Skin epidermis (tissue), 12 donors: ENCODE data around the gene CEP85L.
A peak's percentile ranks its signal among the peaks of the same experiment; 100 is the strongest.

ENCODE experiments used
- H3K27ac ChIP-seq, 21 experiments: fragments of 200-600 bp; sonication (generic) in 11 of 21; one replicate each; pipeline ENCODE4 v1.5.0; 2020; ENCODE audit warnings: mild to moderate bottlenecking in 3 of 21, inconsistent platforms in 2 of 21, moderate library complexity in 2 of 21
- H3K4me3 ChIP-seq, 7 experiments: fragments of 200-600 bp; sonication (generic) in 2 of 7; one replicate each; pipeline ENCODE4 v1.5.0; 2020; ENCODE audit warnings: inconsistent platforms in 2 of 7, mild to moderate bottlenecking in 2 of 7, moderate library complexity in 1 of 7

CEP85L gene

GRCh38 chr6:118663993-118664985 lies 12.9 kb upstream of the CEP85L start:
- H3K27ac ChIP-seq, result peak overlapping the region in 6 of 21 experiments; percentile 0 to 64 (median 24)
- H3K4me3 ChIP-seq, result peak overlapping the region in 3 of 7 experiments; percentile 2 to 21 (median 12)

- Histone ChIP-seq H3K27ac (no peak overlapping the region), H3K4me3 (no peak overlapping the region)
Observed at GRCh38 chr6:118661831-118662230, 10.4 kb upstream of the CEP85L start.

- peak overlapping the region in 3 of 21 experiments; percentile 2 to 46 (median 31) for H3K27ac ChIP-seq
- H3K4me3 ChIP-seq, result no peak overlapping the region
Observed at GRCh38 chr6:118660218-118660569, 8.8 kb upstream of the CEP85L start.

DNA sequence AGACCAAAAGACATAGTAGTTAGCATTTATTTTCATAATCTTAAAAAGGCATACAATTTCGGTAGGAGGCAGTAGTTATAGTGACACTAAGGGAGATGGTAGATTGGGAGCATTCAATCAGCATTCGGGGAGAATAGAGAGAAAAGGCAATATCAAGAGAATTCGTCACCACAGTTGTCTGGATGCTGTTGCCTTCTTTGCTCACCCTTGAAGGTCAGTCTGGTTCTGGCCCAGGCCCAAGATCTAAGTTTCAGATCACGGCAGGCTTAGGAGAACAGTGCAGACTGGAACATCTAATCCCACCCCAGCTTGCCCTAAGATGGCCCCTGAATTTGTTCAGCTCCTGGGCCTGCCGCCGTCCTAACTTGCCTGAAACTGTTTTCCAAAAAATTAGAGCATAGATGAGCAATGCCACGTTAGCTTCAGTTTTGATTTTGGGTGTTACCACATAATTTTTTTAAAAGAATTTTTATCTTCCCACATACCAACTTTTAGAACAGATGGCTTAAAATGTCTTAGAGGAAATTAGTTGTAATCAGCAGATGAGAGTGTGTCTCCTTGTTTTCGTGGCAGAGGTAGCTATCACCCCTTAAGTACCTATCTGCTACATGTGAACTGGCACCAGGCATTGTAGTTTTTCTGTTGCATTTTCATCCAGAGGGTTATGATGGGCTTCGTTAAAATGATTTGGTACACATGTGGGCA lies 8.3 kb upstream of the CEP85L start:
- no peak overlapping the region for H3K4me3 ChIP-seq

DNA sequence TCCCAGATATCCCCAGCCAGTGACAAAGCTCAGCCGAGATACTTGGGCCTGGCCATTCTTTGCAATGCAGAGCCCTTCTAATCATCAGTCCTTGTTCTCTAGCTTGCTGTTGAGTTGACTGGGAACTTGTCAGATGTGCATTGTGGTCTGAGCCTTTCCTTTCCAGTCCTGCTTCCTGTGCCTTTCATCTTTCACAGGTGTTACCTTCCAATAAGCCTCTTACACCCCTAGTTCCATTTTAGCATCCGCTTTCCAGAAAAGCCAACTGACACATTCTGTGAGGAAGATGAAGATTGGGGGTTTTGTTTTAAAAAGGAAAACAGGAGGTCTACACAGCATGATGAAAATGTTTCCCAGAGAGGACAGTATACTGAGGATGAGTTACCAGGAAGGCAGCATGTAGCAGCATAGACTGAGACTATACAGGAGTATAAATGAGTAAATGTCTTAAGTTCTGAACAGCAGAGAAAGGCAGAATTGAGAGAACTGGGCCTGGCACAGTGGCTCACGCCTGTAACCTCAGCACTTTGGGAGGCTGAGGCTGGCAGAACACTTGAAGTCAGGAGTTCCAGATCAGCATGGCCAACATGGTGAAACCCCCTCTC lies 5.6 kb upstream of the CEP85L start:
- H3K27ac ChIP-seq, result no peak overlapping the region

More for the DNA sequence above, 8.3 kb upstream of the CEP85L start:
- H3K27ac ChIP-seq, result peak overlapping the region in 5 of 21 experiments; percentile 2 to 54 (median 31)

GRCh38 chr6:118652051-118652615 lies 742 bp upstream of the CEP85L start:
- H3K27ac ChIP-seq, result peak overlapping the region in 16 of 21 experiments; percentile 71 to 96 (median 91)
- peak overlapping the region; percentile 65 to 96 (median 83) for H3K4me3 ChIP-seq

More for the DNA sequence above, 5.6 kb upstream of the CEP85L start:
- no peak overlapping the region for H3K4me3 ChIP-seq

- Histone ChIP-seq H3K27ac (peak overlapping the region; percentile 54 to 96 (median 91)), H3K4me3 (peak overlapping the region; percentile 65 to 96 (median 83))
Observed at GRCh38 chr6:118650582-118651281, 659 bp downstream of the CEP85L start.

DNA sequence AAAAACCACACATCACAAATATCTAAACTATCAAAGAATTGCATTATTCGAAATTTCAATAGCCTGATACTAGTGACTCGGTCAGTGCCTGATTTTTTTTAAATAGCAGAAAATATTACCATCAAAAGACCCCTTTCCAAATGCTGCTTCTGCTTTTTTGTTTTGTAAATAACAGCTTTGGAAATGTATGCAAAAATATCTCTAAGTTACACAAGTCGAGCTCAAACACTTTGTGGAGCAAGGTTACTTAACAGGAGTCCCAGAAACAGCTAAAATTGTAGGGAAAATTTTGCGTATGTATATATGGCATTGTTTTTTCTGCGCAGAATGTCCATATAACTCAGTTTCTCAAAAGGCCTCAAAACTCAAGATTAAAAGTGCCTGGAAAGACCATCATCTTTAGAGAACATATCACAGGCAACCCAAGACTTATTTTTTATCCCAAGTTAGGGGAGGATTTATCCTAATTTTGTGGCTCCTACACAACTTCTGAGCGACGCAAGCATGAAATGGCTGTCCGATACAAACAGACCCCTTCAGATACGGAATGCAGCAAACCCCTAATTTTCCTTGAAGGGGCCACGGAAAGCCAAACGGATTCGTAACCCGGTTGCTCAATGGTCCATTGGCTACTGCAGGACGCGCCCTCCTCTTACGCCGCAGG lies 1.3 kb downstream of the CEP85L start:
- Histone ChIP-seq H3K27ac (peak overlapping the region in 19 of 21 experiments; percentile 76 to 96 (median 91)), H3K4me3 (peak overlapping the region; percentile 65 to 96 (median 83))

DNA sequence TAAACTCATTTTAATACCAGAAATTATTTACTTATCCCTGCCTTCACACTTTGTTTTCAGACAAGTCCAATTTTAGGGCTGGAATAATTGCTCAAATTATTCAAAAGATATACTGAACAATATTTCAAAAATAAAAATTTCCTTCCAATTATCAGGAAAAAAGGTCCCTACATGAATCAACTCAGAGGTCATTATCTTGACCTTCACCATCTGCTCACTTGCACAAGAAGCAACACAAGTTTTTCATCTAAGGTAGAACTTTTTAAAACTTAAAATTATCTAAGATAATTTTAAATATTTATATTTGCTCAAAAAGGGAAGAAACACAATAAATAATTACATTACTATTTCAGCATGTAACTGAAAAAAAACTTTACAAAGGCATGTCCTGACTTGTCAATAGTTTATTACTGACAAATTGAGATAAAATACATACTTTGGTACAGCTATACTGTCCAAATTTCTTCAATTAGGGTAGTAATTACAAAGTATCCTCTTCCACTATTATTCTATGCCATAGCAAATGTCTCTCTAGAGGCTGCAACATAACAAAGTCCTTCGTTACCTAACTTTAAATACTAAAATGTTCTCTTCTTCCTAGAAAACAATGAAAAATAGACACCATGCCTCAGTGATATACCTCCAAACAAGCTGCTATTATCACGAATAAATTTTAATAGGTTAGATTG lies 2.4 kb downstream of the CEP85L start:
- no peak overlapping the region for H3K4me3 ChIP-seq
- H3K27ac ChIP-seq, result peak overlapping the region in 2 of 21 experiments; percentile 0 to 10

DNA sequence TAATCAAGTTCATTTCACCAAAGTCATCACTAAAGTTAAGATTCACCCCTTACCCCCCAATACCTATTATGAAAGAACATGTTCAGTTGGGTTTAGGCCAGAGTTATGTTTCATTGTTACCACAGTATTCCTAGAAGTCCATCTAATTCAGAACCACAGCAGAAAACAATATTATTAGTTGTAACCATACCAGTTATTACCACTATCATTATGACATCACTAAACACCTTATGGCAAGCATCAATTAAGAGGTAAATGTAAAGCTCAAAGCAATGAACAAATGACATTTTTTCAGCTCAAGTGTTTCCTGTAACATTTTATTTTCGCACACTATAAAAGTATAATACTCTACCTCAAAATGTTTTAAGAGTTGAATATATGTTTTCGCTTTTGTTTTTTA lies 4.4 kb downstream of the CEP85L start:
- Histone ChIP-seq H3K27ac (no peak overlapping the region), H3K4me3 (no peak overlapping the region)

DNA sequence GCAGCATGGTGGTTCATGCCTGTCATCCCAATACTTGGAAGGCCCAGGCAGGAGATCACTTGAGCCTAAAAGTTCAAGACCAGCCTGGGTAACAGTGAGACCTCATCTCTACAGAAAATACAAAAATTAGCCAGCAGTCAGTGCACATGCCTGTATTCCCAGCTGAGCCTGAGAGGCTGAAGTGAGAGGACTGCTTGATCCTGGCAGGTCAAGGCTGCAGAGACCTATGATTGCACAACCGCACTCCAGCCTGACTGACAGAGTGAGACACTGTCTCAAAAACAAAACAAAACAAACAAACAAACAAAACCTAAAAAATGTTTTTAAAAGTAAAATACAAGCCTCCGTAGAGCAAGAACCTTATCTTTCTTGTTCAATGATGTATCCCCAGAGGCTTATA lies 6.0 kb downstream of the CEP85L start:
- Histone ChIP-seq H3K4me3 (no peak overlapping the region), H3K27ac (no peak overlapping the region)

GRCh38 chr6:118644007-118644406 lies 7.4 kb downstream of the CEP85L start:
- Histone ChIP-seq H3K27ac (no peak overlapping the region), H3K4me3 (no peak overlapping the region)

- H3K4me3 ChIP-seq, result no peak overlapping the region
- H3K27ac ChIP-seq, result no peak overlapping the region
Observed at GRCh38 chr6:118641042-118641441, 10.3 kb downstream of the CEP85L start.

GRCh38 chr6:118639054-118639964 lies 12.1 kb downstream of the CEP85L start:
- Histone ChIP-seq H3K4me3 (no peak overlapping the region), H3K27ac (no peak overlapping the region)

GRCh38 chr6:118638288-118638687 lies 13.1 kb downstream of the CEP85L start:
- Histone ChIP-seq H3K4me3 (no peak overlapping the region), H3K27ac (no peak overlapping the region)

GRCh38 chr6:118635909-118636735 lies 15.3 kb downstream of the CEP85L start:
- H3K27ac ChIP-seq, result no peak overlapping the region

More at GRCh38 chr6:118635909-118636735, 15.3 kb downstream of the CEP85L start:
- no peak overlapping the region for H3K4me3 ChIP-seq
